ENCODE measurements around the gene FDX1.

Gene FDX1

GRCh38 chr11:110431051-110431672 is 1.4 kb downstream of the FDX1 start:
- DNase-seq (ENCODE audit: low spot score): no peak

GRCh38 chr11:110431674-110432073 is 1.9 kb downstream of the FDX1 start:
- no peak for DNase-seq (ENCODE audit: low spot score)

GRCh38 chr11:110432713-110433392 is 3.1 kb downstream of the FDX1 start:
- no peak for DNase-seq (ENCODE audit: low spot score)

GRCh38 chr11:110433393-110434333 is 3.9 kb downstream of the FDX1 start:
- peak; percentile 33 for DNase-seq (ENCODE audit: low spot score)

GRCh38 chr11:110434952-110435779 is 5.4 kb downstream of the FDX1 start:
- DNase-seq (ENCODE audit: low spot score): peak; percentile 26

- no peak for DNase-seq (ENCODE audit: low spot score)
These were observed 6.3 kb downstream of the FDX1 start for GRCh38 chr11:110435780-110436717.

- DNase-seq (ENCODE audit: low spot score): no peak
These were observed 8.3 kb downstream of the FDX1 start for GRCh38 chr11:110438017-110438416.

GRCh38 chr11:110445437-110445836 is 15.7 kb downstream of the FDX1 start:
- no peak for DNase-seq (ENCODE audit: low spot score)

GRCh38 chr11:110446061-110446460 is 16.3 kb downstream of the FDX1 start:
- DNase-seq (ENCODE audit: low spot score): no peak

- DNase-seq (ENCODE audit: low spot score): no peak
These were observed 16.8 kb downstream of the FDX1 start for GRCh38 chr11:110446594-110446993.

- DNase-seq (ENCODE audit: low spot score): no peak
These were observed 17.6 kb downstream of the FDX1 start for GRCh38 chr11:110447343-110447742.

GRCh38 chr11:110447897-110448745 is 18.4 kb downstream of the FDX1 start:
- no peak for DNase-seq (ENCODE audit: low spot score)

GRCh38 chr11:110450246-110450645 is 20.5 kb downstream of the FDX1 start:
- DNase-seq (ENCODE audit: low spot score): no peak

- DNase-seq (ENCODE audit: low spot score): no peak
These were observed 23.0 kb downstream of the FDX1 start for GRCh38 chr11:110452720-110453119.

GRCh38 chr11:110453684-110454354 is 24.1 kb downstream of the FDX1 start:
- DNase-seq (ENCODE audit: low spot score): no peak

GRCh38 chr11:110454609-110455008 is 24.9 kb downstream of the FDX1 start:
- no peak for DNase-seq (ENCODE audit: low spot score)

GRCh38 chr11:110455718-110456117 is 26.0 kb downstream of the FDX1 start:
- DNase-seq (ENCODE audit: low spot score): no peak

- no peak for DNase-seq (ENCODE audit: low spot score)
These were observed 33.4 kb downstream of the FDX1 start for GRCh38 chr11:110463153-110463552.

- DNase-seq (ENCODE audit: low spot score): no peak
These were observed 35.5 kb downstream of the FDX1 start for GRCh38 chr11:110465231-110465630.

Data from germinal center (tissue), 1 donor.